HG03432 (cell line): Measurements from ENCODE around the gene PARP3.
"Not testable (repeated sequence)": the region's sequence is repeated elsewhere in the genome, so short reads cannot be mapped to it uniquely, and the experiment has no call there.

Source experiments
- ATAC-seq: cut with Tn5 transposase; IDR thresholded peaks from one replicate; pipeline ENCODE4 v1.9.1; 2021; ENCODE audit warnings: mild to moderate bottlenecking, moderate library complexity; ENCODE audit not compliant: unreplicated experiment

The PARP3 gene

GRCh38 chr3:51983578-51984268 lies 41.6 kb downstream of the PARP3 start:
- no peak for ATAC-seq

GRCh38 chr3:51984269-51984647 lies 42.1 kb downstream of the PARP3 start:
- ATAC-seq: no peak

GRCh38 chr3:51985063-51985462 lies 42.9 kb downstream of the PARP3 start:
- no peak for ATAC-seq

- no peak for ATAC-seq
These were observed 44.1 kb downstream of the PARP3 start for GRCh38 chr3:51986010-51986947.

GRCh38 chr3:51987568-51987967 lies 45.4 kb downstream of the PARP3 start:
- ATAC-seq: no peak

GRCh38 chr3:51988286-51989146 lies 46.4 kb downstream of the PARP3 start:
- no peak for ATAC-seq

GRCh38 chr3:51990501-51990971 lies 48.4 kb downstream of the PARP3 start:
- not testable (repeated sequence) for ATAC-seq

- no peak for ATAC-seq
These were observed 50.0 kb downstream of the PARP3 start for GRCh38 chr3:51992017-51992682.

GRCh38 chr3:51993657-51994056 lies 51.5 kb downstream of the PARP3 start:
- ATAC-seq: not testable (repeated sequence)

- no peak for ATAC-seq
These were observed 52.4 kb downstream of the PARP3 start for GRCh38 chr3:51994530-51994929.

- peak; percentile 86 for ATAC-seq
These were observed 53.4 kb downstream of the PARP3 start, which contains the start of gene RPL29 for GRCh38 chr3:51995346-51996163. TSS of gene RPL29 (minus strand) at chr3:51995895. CDS start at chr3:51995461, 434 bp downstream.

- ATAC-seq: no peak
These were observed 55.0 kb downstream of the PARP3 start for GRCh38 chr3:51997172-51997571.

GRCh38 chr3:51997935-51998596 lies 55.9 kb downstream of the PARP3 start:
- ATAC-seq: no peak
